Esophagus squamous epithelium (tissue), 5 donors: ENCODE results near the gene TRIM47. TPM values are rescaled to one million over a fixed set of nuclear protein-coding genes. Genes with fewer than 3 reads are reported as not detected.

ENCODE experiments used
- DNase-seq: peaks from one replicate; lab custom pipeline; 2025; lab: John Stamatoyannopoulos, UW
- H3K27ac ChIP-seq, 4 donors: fragments of 200-600 bp; sonication (generic); one replicate each; pipeline ENCODE4 v1.5.1; 2016 to 2019; ENCODE audit warnings: mild to moderate bottlenecking in 1 of 4
- H3K27me3 ChIP-seq, 4 donors: fragments of 200-600 bp; sonication (generic); 1 replicate in 3 of 4; 2 replicates in 1 of 4; pipeline versions ENCODE4 v1.5.1 to v1.6.0; 2017 to 2021; ENCODE audit warnings: antibody characterized with exemption in 1 of 4
- H3K36me3 ChIP-seq, 3 donors: fragments of 200-600 bp; sonication (generic); one replicate each; pipeline ENCODE4 v1.5.1; 2016 to 2019
- H3K4me1 ChIP-seq, 3 donors: fragments of 200-600 bp; sonication (generic); one replicate each; pipeline ENCODE4 v1.5.1; 2017 to 2019
- H3K4me3 ChIP-seq, 4 donors: fragments of 200-600 bp; sonication (generic); 1 replicate in 3 of 4; 2 replicates in 1 of 4; pipeline ENCODE4 v1.5.1; 2016 to 2019; ENCODE audit warnings: mild to moderate bottlenecking in 2 of 4, moderate library complexity in 1 of 4
- H3K9me3 ChIP-seq, 3 donors: fragments of 200-600 bp; sonication (generic); one replicate each; pipeline ENCODE4 v1.5.1; 2016 to 2019
- POLR2A ChIP-seq, 4 donors: fragments of 450-650 bp; IDR thresholded peaks; one replicate each; pipeline ENCODE4 v1.6.1; 2017; ENCODE audit warnings: antibody characterized with exemption in 4 of 4, mild to moderate bottlenecking in 4 of 4, moderate library complexity in 3 of 4
- WGBS, 2 donors: methylation state at CpG; one replicate each; pipeline ENCODE4 v1.1.5; 2018; 5-methylcytosine and 5-hydroxymethylcytosine counted together
- intact Hi-C: fragments of 100-400 bp; cut with DNase I; formaldehyde crosslinking; loops from one replicate; pipeline ENCODE4 v1.15.0; 2022
- total RNA-seq, 4 donors: library from RNA; depleted of rRNA; stranded (reverse); fragments of >200 nt; gene quantifications; one replicate each; pipeline ENCODE4 v1.1.0, GENCODE V29; 2016
- TF ChIP-seq, protein P1 (sequence below), 6 experiments: fragments of 450-650 bp in 4 of 6; fragments of 200-600 bp in 2 of 6; sonication (generic) in 2 of 6; IDR thresholded peaks; one replicate each; pipeline ENCODE4 v1.5.1; 2016 to 2019; ENCODE audit warnings: antibody characterized with exemption in 6 of 6, mild to moderate bottlenecking in 4 of 6, moderate library complexity in 4 of 6
- donor health status: DM: yes; HTN: yes; CAD: no.

The TRIM47 gene
- total RNA-seq, 4 donors from 2014 or later = 19.5 to 33.4 (median 25.5) TPM

- intact Hi-C loops = no loop called here
- no peaks in the 10 kb centered on the region for H3K27me3 ChIP-seq
- DNase-seq = no peak
- H3K4me1 ChIP-seq = peaks cover 26 to 57% (median 34%) of the 10 kb centered on the region in 3 donors
- H3K27ac ChIP-seq = peak overlapping the region in 2 of 4 donors; percentile 91 to 95
- no peaks in the 10 kb centered on the region for H3K9me3 ChIP-seq
- peak overlapping the region in 2 of 4 donors; percentile 40 to 59 for H3K4me3 ChIP-seq
- 94 to 95% methylated on average over 6 to 8 of the region's 18 CpGs for WGBS, 2 donors
- TF ChIP-seq, protein P1, sequence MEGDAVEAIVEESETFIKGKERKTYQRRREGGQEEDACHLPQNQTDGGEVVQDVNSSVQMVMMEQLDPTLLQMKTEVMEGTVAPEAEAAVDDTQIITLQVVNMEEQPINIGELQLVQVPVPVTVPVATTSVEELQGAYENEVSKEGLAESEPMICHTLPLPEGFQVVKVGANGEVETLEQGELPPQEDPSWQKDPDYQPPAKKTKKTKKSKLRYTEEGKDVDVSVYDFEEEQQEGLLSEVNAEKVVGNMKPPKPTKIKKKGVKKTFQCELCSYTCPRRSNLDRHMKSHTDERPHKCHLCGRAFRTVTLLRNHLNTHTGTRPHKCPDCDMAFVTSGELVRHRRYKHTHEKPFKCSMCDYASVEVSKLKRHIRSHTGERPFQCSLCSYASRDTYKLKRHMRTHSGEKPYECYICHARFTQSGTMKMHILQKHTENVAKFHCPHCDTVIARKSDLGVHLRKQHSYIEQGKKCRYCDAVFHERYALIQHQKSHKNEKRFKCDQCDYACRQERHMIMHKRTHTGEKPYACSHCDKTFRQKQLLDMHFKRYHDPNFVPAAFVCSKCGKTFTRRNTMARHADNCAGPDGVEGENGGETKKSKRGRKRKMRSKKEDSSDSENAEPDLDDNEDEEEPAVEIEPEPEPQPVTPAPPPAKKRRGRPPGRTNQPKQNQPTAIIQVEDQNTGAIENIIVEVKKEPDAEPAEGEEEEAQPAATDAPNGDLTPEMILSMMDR (IDR thresholded peaks at IDR 0.05) = no peak
- no peak for TF ChIP-seq POLR2A (IDR thresholded peaks at IDR 0.05)
- H3K36me3 ChIP-seq = peaks cover 14 to 51% (median 14%) of the 10 kb centered on the region in 3 donors
These were observed 36.0 kb downstream of the TRIM47 start for GRCh38 chr17:75842411-75842810.

- Histone ChIP-seq H3K27me3 (no peaks in the 10 kb centered on the region), H3K36me3 (peaks cover 0 to 50% (median 0%) of the 10 kb centered on the region in 3 donors), H3K4me1 (peaks cover 18 to 42% (median 18%) of the 10 kb centered on the region in 3 donors), H3K4me3 (no peak overlapping the region), H3K9me3 (no peaks in the 10 kb centered on the region), H3K27ac (no peak overlapping the region)
- WGBS, 2 donors = 54 to 82% methylated on average over 4 to 7 of the region's 7 CpGs
- intact Hi-C loops = no loop called here
- no peak for DNase-seq
- TF ChIP-seq, protein P1 (IDR thresholded peaks at IDR 0.05) = no peak
- TF ChIP-seq POLR2A (IDR thresholded peaks at IDR 0.05) = no peak
These were observed 37.6 kb downstream of the TRIM47 start for GRCh38 chr17:75840799-75841164.

- H3K4me3 ChIP-seq = no peak overlapping the region
- no peaks in the 10 kb centered on the region for H3K27me3 ChIP-seq
- H3K36me3 ChIP-seq = peaks cover 0 to 55% (median 0%) of the 10 kb centered on the region in 3 donors
- no peaks in the 10 kb centered on the region for H3K9me3 ChIP-seq
- intact Hi-C loops = no loop called here
- H3K4me1 ChIP-seq = peaks cover 12 to 42% (median 14%) of the 10 kb centered on the region in 3 donors
- DNase-seq = no peak
- WGBS, 2 donors = 80 to 93% methylated on average over 2 to 3 of the region's 36 CpGs
- H3K27ac ChIP-seq = no peak overlapping the region
- TF ChIP-seq, protein P1 (IDR thresholded peaks at IDR 0.05) = no peak
- TF ChIP-seq POLR2A (IDR thresholded peaks at IDR 0.05) = no peak
These were observed 38.2 kb downstream of the TRIM47 start for GRCh38 chr17:75839942-75840798.

- H3K36me3 ChIP-seq = peaks cover 0 to 72% (median 0%) of the 10 kb centered on the region in 3 donors
- H3K9me3 ChIP-seq = no peaks in the 10 kb centered on the region
- peaks cover 0 to 39% (median 2%) of the 10 kb centered on the region in 3 donors for H3K4me1 ChIP-seq
- H3K27me3 ChIP-seq = no peaks in the 10 kb centered on the region
- intact Hi-C loops = no loop called here
- H3K27ac ChIP-seq = no peak overlapping the region
- no peak for DNase-seq
- H3K4me3 ChIP-seq = no peak overlapping the region
- 98 to 100% methylated on average over 2 to 13 of the region's 15 CpGs for WGBS, 2 donors
- TF ChIP-seq POLR2A (IDR thresholded peaks at IDR 0.05) = no peak
- TF ChIP-seq, protein P1 (IDR thresholded peaks at IDR 0.05) = no peak
These were observed 40.0 kb downstream of the TRIM47 start for GRCh38 chr17:75838410-75838809.

- Histone ChIP-seq H3K9me3 (no peaks in the 10 kb centered on the region), H3K27ac (no peak overlapping the region), H3K4me1 (peaks cover 2 to 39% (median 4%) of the 10 kb centered on the region in 3 donors), H3K36me3 (peaks cover 0 to 72% (median 0%) of the 10 kb centered on the region in 3 donors), H3K27me3 (no peaks in the 10 kb centered on the region), H3K4me3 (no peak overlapping the region)
- 88 to 93% methylated on average over 7 of the region's 7 CpGs for WGBS, 2 donors
- DNase-seq = no peak
- TF ChIP-seq POLR2A (IDR thresholded peaks at IDR 0.05) = no peak
- TF ChIP-seq, protein P1 (IDR thresholded peaks at IDR 0.05) = no peak
- intact Hi-C loops = no loop called here
These were observed 40.5 kb downstream of the TRIM47 start for GRCh38 chr17:75837899-75838298.
